GM19455 (cell line): ENCODE measurements around the gene TRDMT1.
"Not testable (repeated sequence)": the region's sequence is repeated elsewhere in the genome, so short reads cannot be mapped to it uniquely, and the experiment has no call there.

ENCODE experiments used
- ATAC-seq: cut with Tn5 transposase; IDR thresholded peaks from one replicate; pipeline ENCODE4 v1.9.1; 2021; ENCODE audit not compliant: unreplicated experiment

TRDMT1 gene

DNA sequence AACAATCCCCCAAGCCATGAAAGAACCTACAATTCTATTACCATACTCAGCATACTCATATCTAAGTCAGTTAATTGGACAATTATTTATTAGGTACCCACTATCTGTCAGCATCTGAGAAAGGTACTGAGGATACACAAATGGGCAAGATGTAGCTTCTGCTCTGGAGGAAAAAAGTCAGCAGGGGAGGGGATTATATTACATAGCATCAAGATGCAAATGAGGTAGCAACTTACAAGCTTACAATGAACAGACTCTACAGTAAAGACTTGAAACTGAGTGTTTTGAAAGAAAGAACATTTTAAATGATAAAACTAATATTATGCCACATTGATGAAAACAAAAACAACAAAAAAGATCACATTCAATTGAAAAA, 61.1 kb downstream of the TRDMT1 start:
- no peak for ATAC-seq

GRCh38 chr10:17138460-17139042, 62.9 kb downstream of the TRDMT1 start:
- no peak for ATAC-seq

DNA sequence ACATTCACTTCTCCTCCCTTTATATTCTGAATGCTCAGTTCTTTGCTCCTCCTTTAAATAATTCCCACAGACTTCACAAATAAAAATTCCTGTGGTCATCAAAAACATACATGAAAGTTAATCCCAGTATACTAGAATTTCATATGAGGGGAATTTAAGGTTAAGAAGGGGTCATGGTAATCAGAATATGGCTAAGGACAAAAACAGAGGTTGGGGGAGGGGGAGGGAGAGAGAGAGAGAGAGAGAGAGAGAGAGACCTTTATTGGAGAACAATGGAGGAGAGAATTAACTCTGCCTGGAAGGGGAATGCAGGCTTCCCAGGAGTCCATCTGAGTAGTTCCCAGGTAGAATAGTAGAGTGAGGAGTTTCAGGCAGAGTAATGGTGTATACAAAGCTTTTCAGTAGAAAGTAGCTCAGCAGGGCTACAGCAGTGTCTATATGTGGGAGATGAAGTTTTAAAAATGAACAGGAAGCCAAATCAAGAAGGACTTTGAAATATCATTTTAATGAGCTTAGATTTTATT, 66.7 kb downstream of the TRDMT1 start:
- ATAC-seq, result no peak

DNA sequence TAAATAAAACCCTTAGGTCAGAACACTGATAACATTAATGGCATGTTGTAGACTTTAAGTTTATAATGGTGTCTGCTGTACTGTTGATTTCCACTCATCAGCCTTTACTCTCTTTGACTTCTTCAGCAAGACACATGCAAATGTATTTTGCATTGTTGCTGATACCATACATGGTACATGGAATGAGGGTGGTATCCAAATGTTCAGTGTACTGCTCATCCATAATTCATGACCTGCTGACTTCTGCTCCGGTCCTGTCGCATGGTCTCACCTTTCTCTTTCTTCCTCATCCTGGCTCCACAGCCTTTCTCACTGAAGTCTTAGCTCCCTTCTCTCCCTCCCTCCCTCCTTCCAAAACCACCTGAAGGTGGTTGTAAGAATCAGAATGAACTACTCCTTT, 67.2 kb downstream of the TRDMT1 start:
- ATAC-seq, result no peak

DNA sequence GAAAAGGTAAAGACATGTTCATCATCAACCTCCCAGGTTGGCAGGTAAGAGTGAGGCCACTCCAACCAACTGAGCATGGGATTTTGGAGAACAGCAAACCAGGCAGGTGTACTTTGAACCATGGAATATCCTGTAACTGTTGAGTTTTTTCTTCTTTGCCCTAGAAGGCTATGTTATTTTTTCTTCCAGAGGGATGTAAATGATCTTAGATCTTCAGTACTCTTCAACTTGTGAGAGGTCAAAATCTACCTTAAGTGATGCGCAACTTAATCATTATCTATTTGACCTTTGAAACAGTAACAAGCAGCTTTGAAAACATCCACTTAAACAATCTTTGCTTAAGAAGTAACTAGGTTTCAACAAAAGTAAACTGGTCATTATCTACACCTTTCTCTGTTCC, 71.7 kb downstream of the TRDMT1 start, which contains the start of gene CUBN:
TSS of gene CUBN (minus strand) at position 71 of the 400 bp plus-strand sequence. CDS start at position 25, 46 bp downstream.
- ATAC-seq, result no peak

DNA sequence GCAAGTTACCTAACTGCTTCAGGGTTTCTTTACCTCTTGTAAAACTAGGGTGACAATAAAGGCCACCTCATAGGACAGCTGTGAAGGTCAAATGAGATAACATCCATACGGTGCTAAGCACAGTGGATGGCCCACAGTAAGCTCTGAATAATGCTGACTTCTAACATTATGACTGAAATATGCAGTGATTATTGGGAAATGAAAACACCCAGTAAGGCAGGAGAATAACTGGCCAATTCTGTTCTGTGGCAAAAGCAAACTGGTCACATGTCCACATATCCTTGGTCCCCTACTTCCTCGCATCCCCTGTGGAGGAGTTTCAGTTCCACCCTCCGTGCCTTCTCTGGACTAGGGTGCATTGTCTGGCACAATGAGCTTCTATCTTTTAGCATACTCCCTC, 73.2 kb downstream of the TRDMT1 start:
- ATAC-seq, result no peak

GRCh38 chr10:17126327-17126726, 75.1 kb downstream of the TRDMT1 start:
- no peak for ATAC-seq

DNA sequence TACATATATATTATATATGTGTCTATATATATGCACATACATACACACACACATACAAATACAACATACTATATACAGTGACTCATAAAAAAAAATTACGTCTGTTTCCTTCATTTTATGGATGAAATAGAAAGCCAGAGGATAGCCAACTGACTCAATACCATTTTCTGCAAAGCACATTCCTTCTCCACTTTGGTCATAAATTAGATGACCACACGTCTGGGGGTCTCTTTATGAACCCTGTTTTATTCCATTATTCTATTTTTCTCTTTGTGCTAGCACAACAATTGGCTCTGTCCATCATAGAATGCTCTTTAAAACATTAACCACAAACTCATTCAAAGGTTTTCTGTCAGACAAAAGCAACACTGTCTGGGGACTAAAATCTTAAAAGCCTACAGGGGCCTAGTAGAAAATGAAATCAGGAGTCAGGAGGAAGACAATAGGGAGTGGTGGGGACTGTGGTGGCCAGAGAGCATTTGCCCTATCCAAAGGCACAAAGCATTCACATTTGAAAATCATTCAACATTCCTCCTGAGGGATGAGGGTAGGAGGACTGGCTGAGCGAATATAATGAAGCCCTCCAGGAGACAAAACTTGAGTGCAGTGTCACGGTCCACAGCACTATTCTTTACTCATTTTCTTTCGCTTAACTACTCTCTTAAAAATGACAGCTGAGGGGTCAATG, 76.1 kb downstream of the TRDMT1 start:
- ATAC-seq, result no peak

GRCh38 chr10:17123961-17124360, 77.5 kb downstream of the TRDMT1 start:
- no peak for ATAC-seq

GRCh38 chr10:17122726-17123661, 78.5 kb downstream of the TRDMT1 start:
- ATAC-seq, result no peak

GRCh38 chr10:17122052-17122451, 79.4 kb downstream of the TRDMT1 start:
- no peak for ATAC-seq

DNA sequence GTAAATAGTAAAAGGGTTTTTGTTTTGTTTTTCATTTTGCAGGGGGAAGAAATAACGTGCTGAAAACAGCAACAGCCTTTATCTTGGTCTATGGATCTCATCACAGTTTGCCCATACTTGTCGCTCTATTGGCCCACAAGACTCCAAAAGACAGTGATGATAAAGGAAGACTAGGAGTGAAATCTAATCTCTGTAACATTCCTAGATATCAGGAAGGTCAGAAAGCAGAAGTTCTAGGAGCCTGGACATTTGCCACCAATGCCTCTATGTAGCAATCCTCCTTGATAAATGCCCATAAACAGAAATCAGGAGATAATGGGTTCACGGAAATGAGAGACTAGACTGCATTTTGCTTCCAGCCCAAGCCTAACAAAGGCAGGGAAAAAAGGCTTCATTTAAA, 80.8 kb downstream of the TRDMT1 start:
- no peak for ATAC-seq

DNA sequence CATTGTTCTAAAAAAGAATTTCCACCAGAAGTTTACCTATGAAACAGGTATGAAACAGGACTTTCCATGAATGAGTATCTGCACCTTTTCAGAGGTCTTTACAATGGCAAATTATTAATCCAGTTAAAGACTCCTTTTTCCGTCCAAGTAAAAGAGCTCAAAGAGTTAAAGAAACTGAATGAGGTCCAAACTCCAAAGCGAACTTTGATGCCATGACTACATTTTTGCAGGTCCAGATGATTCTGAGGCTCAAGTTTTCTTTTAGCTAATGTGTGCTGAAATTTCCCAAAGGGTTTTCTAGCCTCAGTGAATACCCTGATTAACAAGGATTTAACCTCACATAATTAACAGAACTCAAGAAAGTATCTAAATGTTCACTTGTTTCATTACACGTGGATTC, 81.6 kb downstream of the TRDMT1 start:
- ATAC-seq, result no peak

DNA sequence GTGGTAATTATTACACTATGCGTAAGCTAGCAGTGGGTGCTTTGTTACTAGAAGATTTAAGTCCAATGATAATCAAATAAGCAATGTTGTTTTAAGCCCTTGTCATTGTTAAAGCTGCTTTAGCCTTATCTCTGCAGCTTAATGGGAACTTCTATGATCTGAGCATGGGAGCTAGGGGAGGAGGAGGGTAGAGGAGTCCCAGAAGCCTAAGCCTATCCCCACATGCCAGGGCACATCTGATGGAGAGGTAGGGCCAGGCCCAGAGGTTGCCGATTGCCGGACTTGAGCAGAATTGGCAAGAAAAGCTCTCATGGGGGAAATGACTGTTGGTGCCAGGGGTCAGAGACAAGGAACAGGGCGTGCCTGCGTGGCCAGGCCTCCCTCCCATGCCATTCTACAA, 85.3 kb downstream of the TRDMT1 start:
- ATAC-seq, result no peak

DNA sequence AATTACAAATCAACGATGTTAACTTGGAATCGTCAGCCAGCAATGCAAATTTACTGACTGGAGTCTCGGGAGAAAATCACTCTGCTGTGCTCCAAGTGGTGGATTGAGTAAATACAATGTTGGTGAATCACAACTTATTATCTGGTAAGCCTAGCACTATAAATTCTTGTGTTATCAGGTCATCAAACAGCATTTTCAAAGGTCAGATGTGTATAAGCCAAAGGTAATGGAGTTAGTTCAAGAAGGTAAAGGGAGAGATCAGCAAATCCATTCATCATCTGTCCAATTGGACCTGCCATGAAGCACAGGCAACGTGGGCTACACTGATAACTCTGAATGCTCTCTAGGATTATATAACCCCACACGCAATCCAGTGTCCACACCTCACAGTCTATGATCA, 85.8 kb downstream of the TRDMT1 start:
- no peak for ATAC-seq

- not testable (repeated sequence) for ATAC-seq
These were observed 86.5 kb downstream of the TRDMT1 start for GRCh38 chr10:17114878-17115444.

DNA sequence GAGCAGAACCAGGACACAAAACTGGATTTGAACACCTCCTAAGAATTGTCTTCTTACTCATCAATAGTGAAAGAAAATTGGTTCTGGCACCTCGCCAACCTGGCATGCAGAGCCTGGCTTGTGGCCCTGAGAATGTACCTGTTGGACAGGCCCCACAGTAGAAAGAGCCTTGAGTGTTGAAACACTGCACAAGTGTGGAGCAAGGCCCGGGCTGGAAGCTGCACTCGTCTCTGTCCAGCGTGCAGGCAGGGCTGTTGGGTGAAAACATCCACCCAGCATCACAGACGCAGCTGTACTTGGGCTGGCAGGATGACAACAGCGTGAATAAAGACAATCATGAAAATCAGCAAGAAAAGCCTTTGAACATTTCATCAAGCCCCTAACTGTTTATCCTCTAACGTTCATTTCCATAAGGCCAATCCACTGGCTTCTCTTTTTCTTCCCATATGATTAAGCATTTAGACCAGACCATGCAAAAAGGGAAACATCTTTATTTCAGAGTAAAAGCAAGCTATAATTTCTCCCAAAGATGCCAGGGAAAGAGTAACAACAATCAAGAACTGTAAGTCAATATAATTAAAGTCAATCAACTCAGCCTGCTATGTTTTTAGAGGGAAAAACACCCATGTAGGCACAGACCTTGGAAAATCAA, 87.5 kb downstream of the TRDMT1 start:
- no peak for ATAC-seq

DNA sequence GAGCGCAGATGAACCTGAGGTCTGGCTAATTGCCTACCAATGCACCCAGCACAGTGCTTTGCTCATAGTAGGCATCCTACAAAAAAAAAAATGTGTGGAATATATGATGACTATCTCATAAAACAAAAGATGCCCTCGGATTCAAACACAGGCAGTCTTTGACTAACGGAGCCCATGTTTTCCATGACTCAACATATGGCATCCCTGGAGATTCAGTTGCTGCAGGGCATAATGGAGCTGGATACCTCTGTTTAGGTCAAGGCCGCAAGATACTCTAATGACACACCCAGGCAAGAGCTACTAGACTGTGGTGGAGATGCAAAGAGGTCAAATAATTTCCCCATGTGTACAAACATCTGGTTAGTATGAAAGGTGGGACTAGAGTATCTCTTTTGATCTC, 88.1 kb downstream of the TRDMT1 start:
- no peak for ATAC-seq

DNA sequence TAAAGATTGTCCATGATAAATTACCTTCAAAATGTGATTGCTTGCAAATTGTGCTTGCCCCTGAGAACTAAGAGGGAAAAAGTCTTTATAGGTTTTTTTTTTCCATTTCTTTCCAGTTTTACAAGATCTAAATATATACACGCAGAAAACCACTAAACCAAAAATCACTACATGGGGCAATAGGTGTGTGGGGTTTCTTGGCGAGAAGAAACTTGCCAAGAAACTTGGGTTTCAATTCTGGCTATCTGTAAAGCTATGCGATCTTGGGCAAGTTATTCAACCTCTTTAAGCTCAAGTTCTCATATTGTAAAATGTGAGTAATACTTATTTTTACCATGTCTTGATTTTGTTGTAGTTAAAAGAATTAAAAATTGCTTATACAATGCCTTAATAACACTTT, 88.9 kb downstream of the TRDMT1 start:
- no peak for ATAC-seq

- ATAC-seq, result no peak
These were observed 91.8 kb downstream of the TRDMT1 start for GRCh38 chr10:17109475-17110207.
